NCI-H69 (cell line): Measurements from ENCODE around the gene PRDM2.
A peak's percentile ranks its signal among the peaks of the same experiment; 100 is the strongest.

ENCODE experiments used
- DNase-seq: peaks from one replicate; lab custom pipeline; 2025; lab: John Stamatoyannopoulos, UW

The PRDM2 gene

GRCh38 chr1:13814131-13814530, 114.1 kb downstream of the PRDM2 start:
- no peak for DNase-seq

GRCh38 chr1:13816016-13816760, 116.2 kb downstream of the PRDM2 start:
- no peak for DNase-seq

GRCh38 chr1:13817906-13818305, 117.9 kb downstream of the PRDM2 start:
- DNase-seq, result peak; percentile 12

- DNase-seq, result no peak
Observed at GRCh38 chr1:13818926-13819325, 118.9 kb downstream of the PRDM2 start.

GRCh38 chr1:13819642-13820041, 119.7 kb downstream of the PRDM2 start:
- no peak for DNase-seq

GRCh38 chr1:13820055-13820454, 120.1 kb downstream of the PRDM2 start:
- DNase-seq, result no peak

- DNase-seq, result no peak
Observed at GRCh38 chr1:13820456-13820855, 120.5 kb downstream of the PRDM2 start.

- no peak for DNase-seq
Observed at GRCh38 chr1:13823126-13823880, 123.3 kb downstream of the PRDM2 start.

- no peak for DNase-seq
Observed at GRCh38 chr1:13823936-13824335, 123.9 kb downstream of the PRDM2 start.

GRCh38 chr1:13824626-13825025, 124.6 kb downstream of the PRDM2 start:
- DNase-seq, result no peak

GRCh38 chr1:13825033-13825432, 125.0 kb downstream of the PRDM2 start:
- DNase-seq, result no peak

- DNase-seq, result no peak
Observed at GRCh38 chr1:13826009-13826408, 126.0 kb downstream of the PRDM2 start.

- DNase-seq, result no peak
Observed at GRCh38 chr1:13826591-13826990, 126.6 kb downstream of the PRDM2 start.

GRCh38 chr1:13828454-13829151, 128.6 kb downstream of the PRDM2 start:
- DNase-seq, result peak; percentile 53

GRCh38 chr1:13829152-13829769, 129.3 kb downstream of the PRDM2 start:
- no peak for DNase-seq

- no peak for DNase-seq
Observed at GRCh38 chr1:13830170-13830569, 130.2 kb downstream of the PRDM2 start.

GRCh38 chr1:13830616-13831280, 130.8 kb downstream of the PRDM2 start:
- no peak for DNase-seq

- no peak for DNase-seq
Observed at GRCh38 chr1:13832100-13832499, 132.1 kb downstream of the PRDM2 start.

- peak; percentile 92 for DNase-seq
Observed at GRCh38 chr1:13832536-13832935, 132.5 kb downstream of the PRDM2 start.

- DNase-seq, result no peak
Observed at GRCh38 chr1:13836136-13836535, 136.1 kb downstream of the PRDM2 start.

GRCh38 chr1:13836631-13837030, 136.6 kb downstream of the PRDM2 start:
- no peak for DNase-seq

- no peak for DNase-seq
Observed at GRCh38 chr1:13838236-13838635, 138.2 kb downstream of the PRDM2 start.
